HepG2 (cell line): ENCODE data around the gene PRKCZ. TPM values are rescaled to one million over a fixed set of nuclear protein-coding genes. Genes with fewer than 3 reads are reported as not detected.
A peak's percentile ranks its signal among the peaks of the same experiment; 100 is the strongest.

Experiments used
- BHLHE40 ChIP-seq: IDR thresholded peaks from 2 replicates; pipeline ENCODE4 v1.6.1; 2011; ENCODE audit warnings: low read length, improper control_type of control experiment
- EHMT2 ChIP-seq: fragments of 200-600 bp; sonication (generic); IDR thresholded peaks from 2 replicates; pipeline ENCODE4 v1.7.0; 2017; ENCODE audit warnings: antibody characterized with exemption, low read depth, low read length, borderline replicate concordance
- EP300 ChIP-seq, 3 experiments: sonication (generic) in 1 of 3; formaldehyde crosslinking in 1 of 3; IDR thresholded peaks; 2 replicates each; pipeline versions ENCODE4 v1.5.1 to v1.6.1; 2011 to 2020; ENCODE audit warnings: low read depth in 2 of 3, low read length in 2 of 3, borderline replicate concordance in 1 of 3, improper control_type of control experiment in 1 of 3, mild to moderate bottlenecking in 1 of 3, missing genetic modification reagents in 1 of 3, moderate library complexity in 1 of 3
- KDM1A ChIP-seq: IDR thresholded peaks from 2 replicates; pipeline ENCODE4 v1.6.1; 2016; ENCODE audit warnings: missing compliant biosample characterization
- KDM3A ChIP-seq: IDR thresholded peaks from 2 replicates; pipeline ENCODE4 v1.6.1; 2018; ENCODE audit warnings: low read depth, missing compliant biosample characterization
- KLF6 ChIP-seq: IDR thresholded peaks from 2 replicates; pipeline ENCODE4 v1.8.0; 2016; ENCODE audit warnings: missing biosample characterization, missing genetic modification reagents
- POGZ ChIP-seq: sonication (generic); formaldehyde crosslinking; IDR thresholded peaks from 2 replicates; pipeline ENCODE4 v1.4.0; 2020; ENCODE audit warnings: mild to moderate bottlenecking, missing genetic modification reagents
- REST ChIP-seq, 2 experiments: IDR thresholded peaks; 2 replicates each; pipeline ENCODE4 v1.6.1; 2011 to 2012; ENCODE audit warnings: low read length in 2 of 2, borderline replicate concordance in 1 of 2, low read depth in 1 of 2, mild to moderate bottlenecking in 1 of 2, moderate library complexity in 1 of 2
- SOX13 ChIP-seq, 3 experiments: fragments of 450-650 bp in 1 of 3; sonication (generic) in 1 of 3; formaldehyde crosslinking in 1 of 3; IDR thresholded peaks in 2 of 3; conservative IDR thresholded peaks in 1 of 3; 2 replicates each; pipeline versions ENCODE4 v1.5.0 to v1.6.1; 2016 to 2020; ENCODE audit warnings: antibody characterized with exemption in 1 of 3, mild to moderate bottlenecking in 1 of 3, missing compliant biosample characterization in 1 of 3, missing genetic modification reagents in 1 of 3, moderate library complexity in 1 of 3
- SP140L ChIP-seq: sonication (generic); formaldehyde crosslinking; IDR thresholded peaks from 2 replicates; pipeline ENCODE4 v1.4.0; 2020; ENCODE audit warnings: missing genetic modification reagents, borderline replicate concordance
- STAT6 ChIP-seq: sonication (generic); formaldehyde crosslinking; IDR thresholded peaks from 2 replicates; pipeline ENCODE4 v1.4.0; 2020; ENCODE audit warnings: missing genetic modification reagents, mild to moderate bottlenecking, borderline replicate concordance
- ZNF20 ChIP-seq: sonication (generic); formaldehyde crosslinking; IDR thresholded peaks from 2 replicates; pipeline ENCODE4 v1.4.0; 2020; ENCODE audit warnings: mild to moderate bottlenecking, moderate library complexity, missing genetic modification reagents
- ZNF235 ChIP-seq: sonication (generic); formaldehyde crosslinking; IDR thresholded peaks from 2 replicates; pipeline ENCODE4 v1.8.1; 2023; ENCODE audit warnings: mild to moderate bottlenecking, missing genetic modification reagents, borderline replicate concordance
- ZNF431 ChIP-seq: sonication (generic); formaldehyde crosslinking; IDR thresholded peaks from 2 replicates; pipeline ENCODE4 v1.9.0; 2022; ENCODE audit warnings: missing genetic modification reagents, low read depth, mild to moderate bottlenecking, borderline replicate concordance
- ZNF570 ChIP-seq: sonication (generic); formaldehyde crosslinking; IDR thresholded peaks from 2 replicates; pipeline ENCODE4 v1.4.0; 2020; ENCODE audit warnings: mild to moderate bottlenecking, missing genetic modification reagents, borderline replicate concordance
- ZNF740 ChIP-seq: sonication (generic); formaldehyde crosslinking; IDR thresholded peaks from 2 replicates; pipeline ENCODE4 v1.4.0; 2020; ENCODE audit warnings: missing genetic modification reagents
- polyA plus RNA-seq, 8 experiments: library from polyadenylated mRNA; depleted of rRNA in 3 of 8; stranded (reverse) in 7 of 8; unstranded in 1 of 8; fragments of >200 nt; fragmentation: Illumina TruSeq in 4 of 8; extraction: Trizol in 4 of 8; gene quantifications; 2 replicates each; pipeline versions ENCODE4 v1.2.1 to v1.2.3, GENCODE V29; 2011 to 2016; ENCODE audit warnings: low read depth in 4 of 8, missing spikeins in 1 of 8, mixed read lengths in 1 of 8; ENCODE audit not compliant: insufficient read depth in 1 of 8
- total RNA-seq, 5 experiments: library from RNA; depleted of rRNA; stranded (reverse); fragments of >200 nt; fragmentation: Illumina TruSeq; extraction: Trizol; gene quantifications; 2 replicates each; pipeline ENCODE4 v1.2.3, GENCODE V29; 2016; ENCODE audit warnings: low read depth in 1 of 5
- TF ChIP-seq, protein P1 (sequence below): sonication (generic); formaldehyde crosslinking; IDR thresholded peaks from 2 replicates; pipeline ENCODE4 v1.4.0; 2020; ENCODE audit warnings: missing genetic modification reagents
- TF ChIP-seq, protein P2 (sequence below): sonication (generic); formaldehyde crosslinking; conservative IDR thresholded peaks from 2 replicates; pipeline ENCODE4 v1.8.0; 2022; ENCODE audit warnings: low read depth, missing genetic modification reagents

PRKCZ gene
- total and polyA plus RNA-seq, 2 of the 13 experiments (the other 11 are each of a cell fraction or from before 2014, with no cell fraction given) = 34.7 to 85.2 TPM

DNA sequence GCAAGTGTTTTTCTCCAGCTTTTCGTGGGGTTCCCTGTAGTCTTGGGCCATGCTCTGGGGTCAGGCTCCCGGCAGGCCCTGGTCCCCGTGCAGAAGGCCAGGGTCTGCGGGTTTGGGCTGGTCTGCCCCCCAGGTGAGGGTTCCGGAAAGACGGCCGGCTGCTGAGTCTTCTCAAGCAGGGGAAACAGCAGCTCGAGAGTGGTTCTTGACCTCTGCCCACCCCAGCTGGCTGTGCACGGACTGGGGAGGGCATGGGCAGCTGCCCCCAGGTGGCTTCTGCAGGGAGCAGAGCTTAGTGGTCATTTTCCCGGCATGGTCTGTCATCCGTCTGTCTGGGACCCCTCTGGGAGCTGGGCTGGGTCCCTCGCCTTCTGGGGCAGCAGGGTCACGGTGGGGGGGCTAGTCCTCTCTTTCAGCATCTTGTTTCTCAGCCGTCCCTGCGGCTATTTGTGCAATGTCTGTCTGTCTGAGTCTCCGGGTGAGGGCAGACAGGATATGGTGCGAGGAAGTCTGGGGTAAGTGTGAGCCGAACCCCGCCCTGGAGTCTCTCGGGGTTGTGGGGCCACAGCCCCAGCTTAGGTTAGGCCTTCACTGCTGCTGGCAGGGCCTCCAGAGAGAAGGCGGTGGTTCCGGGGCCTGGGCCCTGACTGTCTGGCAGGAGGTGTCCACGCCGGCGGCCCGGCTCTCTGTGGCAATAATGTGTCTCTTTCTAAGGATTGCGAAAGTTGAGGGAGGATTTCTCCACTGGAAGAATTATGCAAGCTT is 184.0 kb downstream of the PRKCZ start (continued):
- TF ChIP-seq ZNF235 (CRISPR knock-in tag) = 0 out of 2 replicates have a peak, but pooled peaks have one; percentile 35
- TF ChIP-seq ZNF20 (CRISPR knock-in tag) = 0 out of 2 replicates have a peak, but pooled peaks have one; percentile 46
- TF ChIP-seq ZNF431 (CRISPR knock-in tag) = no peak
- TF ChIP-seq, protein P1, sequence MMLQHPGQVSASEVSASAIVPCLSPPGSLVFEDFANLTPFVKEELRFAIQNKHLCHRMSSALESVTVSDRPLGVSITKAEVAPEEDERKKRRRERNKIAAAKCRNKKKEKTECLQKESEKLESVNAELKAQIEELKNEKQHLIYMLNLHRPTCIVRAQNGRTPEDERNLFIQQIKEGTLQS (CRISPR knock-in tag) = peak; percentile 17; the same call in 1 of the 2 replicates
- TF ChIP-seq ZNF740 = peak; percentile 70
- TF ChIP-seq EP300 (IDR thresholded peaks at IDR 0.05; ENCODE audit: low read depth in 2 of 2, low read length in 2 of 2) = peak; percentile 88 to 92
- TF ChIP-seq EP300 (CRISPR knock-in tag; IDR thresholded peaks at IDR 0.05; ENCODE audit: borderline replicate concordance) = peak; percentile 80
- TF ChIP-seq SOX13 (IDR thresholded peaks at IDR 0.05) = no peak
- peak in 1 of 2 experiments; percentile 93; a peak in 2 of 4 replicates for TF ChIP-seq SOX13 (CRISPR knock-in tag; conservative IDR thresholded peaks at IDR 0.05 in 1 of 2, IDR thresholded peaks at IDR 0.05 in 1 of 2)
- TF ChIP-seq REST (IDR thresholded peaks at IDR 0.05; ENCODE audit: borderline replicate concordance in 1 of 2, low read depth in 1 of 2, low read length in 2 of 2) = peak in 1 of 2 experiments; percentile 69; a peak in 1 of 4 replicates
- TF ChIP-seq KLF6 (CRISPR knock-in tag) = peak; percentile 37; the same call in 1 of the 2 replicates
- no peak for TF ChIP-seq EHMT2
- no peak for TF ChIP-seq BHLHE40
- TF ChIP-seq POGZ (CRISPR knock-in tag) = 0 out of 2 replicates have a peak, but pooled peaks have one; percentile 52
- TF ChIP-seq KDM1A = 0 out of 2 replicates have a peak, but pooled peaks have one; percentile 58
- TF ChIP-seq SP140L = no peak
- peak; percentile 90; the same call in 1 of the 2 replicates for TF ChIP-seq STAT6 (CRISPR knock-in tag)
- no peak for TF ChIP-seq ZNF570 (CRISPR knock-in tag)
- TF ChIP-seq KDM3A (CRISPR knock-in tag) = peak; percentile 28; the same call in 1 of the 2 replicates
- TF ChIP-seq, protein P2, sequence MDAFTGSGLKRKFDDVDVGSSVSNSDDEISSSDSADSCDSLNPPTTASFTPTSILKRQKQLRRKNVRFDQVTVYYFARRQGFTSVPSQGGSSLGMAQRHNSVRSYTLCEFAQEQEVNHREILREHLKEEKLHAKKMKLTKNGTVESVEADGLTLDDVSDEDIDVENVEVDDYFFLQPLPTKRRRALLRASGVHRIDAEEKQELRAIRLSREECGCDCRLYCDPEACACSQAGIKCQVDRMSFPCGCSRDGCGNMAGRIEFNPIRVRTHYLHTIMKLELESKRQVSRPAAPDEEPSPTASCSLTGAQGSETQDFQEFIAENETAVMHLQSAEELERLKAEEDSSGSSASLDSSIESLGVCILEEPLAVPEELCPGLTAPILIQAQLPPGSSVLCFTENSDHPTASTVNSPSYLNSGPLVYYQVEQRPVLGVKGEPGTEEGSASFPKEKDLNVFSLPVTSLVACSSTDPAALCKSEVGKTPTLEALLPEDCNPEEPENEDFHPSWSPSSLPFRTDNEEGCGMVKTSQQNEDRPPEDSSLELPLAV (CRISPR knock-in tag) = no peak
